ENCODE data around the gene AMOTL2.

The AMOTL2 gene

DNA sequence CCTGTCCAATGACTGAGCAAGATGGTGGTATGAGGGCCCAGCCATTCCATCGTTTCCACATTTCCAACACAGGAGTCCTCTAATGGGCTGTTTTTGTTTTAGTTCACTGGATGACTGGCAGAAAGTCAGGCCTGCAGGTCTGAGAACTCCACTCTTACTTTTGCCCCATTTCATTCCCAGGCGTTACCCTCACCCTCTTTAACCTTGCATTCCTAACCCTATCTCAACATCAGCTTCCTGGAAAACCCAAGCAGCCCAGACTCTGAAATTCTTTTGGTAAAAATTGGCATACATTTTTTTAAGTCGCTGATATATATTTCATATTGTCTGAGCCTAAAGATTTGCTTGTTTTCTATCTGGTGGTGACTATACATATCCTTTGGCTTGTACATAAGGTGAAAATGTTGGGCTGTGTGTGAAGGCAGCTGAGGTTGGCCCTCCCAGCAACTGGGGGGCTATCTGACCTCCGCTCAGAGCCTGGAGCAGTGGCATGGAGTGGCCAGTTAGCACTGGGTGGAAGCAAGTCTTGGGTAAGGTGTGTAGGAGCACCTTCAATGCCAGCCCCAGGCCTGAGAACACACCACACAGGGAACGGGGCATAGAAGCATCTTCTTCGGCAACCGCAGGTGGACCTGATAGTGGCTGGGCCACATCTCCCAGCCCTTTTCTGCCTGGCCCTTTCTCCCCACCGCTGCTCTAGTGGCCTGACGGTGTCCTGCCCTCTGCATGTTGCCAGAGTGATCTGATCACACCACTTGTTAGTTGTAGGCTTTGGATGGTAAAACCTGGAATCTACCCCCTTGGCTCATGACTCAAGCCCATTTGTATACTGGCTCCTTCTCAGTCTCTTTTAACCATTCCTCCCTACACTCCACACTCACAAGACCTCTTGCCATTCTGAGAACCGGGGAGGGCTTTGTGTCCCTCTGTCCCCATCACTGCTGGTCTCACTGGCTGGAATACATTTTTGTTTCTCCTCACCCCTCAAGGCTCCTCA lies 50.0 kb downstream of the AMOTL2 start:
- H3K4me3 ChIP-seq (ENCODE audit: low read depth, low read length), result no peak overlapping the region
- TF ChIP-seq, protein P1, sequence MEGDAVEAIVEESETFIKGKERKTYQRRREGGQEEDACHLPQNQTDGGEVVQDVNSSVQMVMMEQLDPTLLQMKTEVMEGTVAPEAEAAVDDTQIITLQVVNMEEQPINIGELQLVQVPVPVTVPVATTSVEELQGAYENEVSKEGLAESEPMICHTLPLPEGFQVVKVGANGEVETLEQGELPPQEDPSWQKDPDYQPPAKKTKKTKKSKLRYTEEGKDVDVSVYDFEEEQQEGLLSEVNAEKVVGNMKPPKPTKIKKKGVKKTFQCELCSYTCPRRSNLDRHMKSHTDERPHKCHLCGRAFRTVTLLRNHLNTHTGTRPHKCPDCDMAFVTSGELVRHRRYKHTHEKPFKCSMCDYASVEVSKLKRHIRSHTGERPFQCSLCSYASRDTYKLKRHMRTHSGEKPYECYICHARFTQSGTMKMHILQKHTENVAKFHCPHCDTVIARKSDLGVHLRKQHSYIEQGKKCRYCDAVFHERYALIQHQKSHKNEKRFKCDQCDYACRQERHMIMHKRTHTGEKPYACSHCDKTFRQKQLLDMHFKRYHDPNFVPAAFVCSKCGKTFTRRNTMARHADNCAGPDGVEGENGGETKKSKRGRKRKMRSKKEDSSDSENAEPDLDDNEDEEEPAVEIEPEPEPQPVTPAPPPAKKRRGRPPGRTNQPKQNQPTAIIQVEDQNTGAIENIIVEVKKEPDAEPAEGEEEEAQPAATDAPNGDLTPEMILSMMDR (IDR thresholded peaks at IDR 0.05; ENCODE audit: borderline replicate concordance, insufficient read depth, low read depth, low read length), result no peak

DNA sequence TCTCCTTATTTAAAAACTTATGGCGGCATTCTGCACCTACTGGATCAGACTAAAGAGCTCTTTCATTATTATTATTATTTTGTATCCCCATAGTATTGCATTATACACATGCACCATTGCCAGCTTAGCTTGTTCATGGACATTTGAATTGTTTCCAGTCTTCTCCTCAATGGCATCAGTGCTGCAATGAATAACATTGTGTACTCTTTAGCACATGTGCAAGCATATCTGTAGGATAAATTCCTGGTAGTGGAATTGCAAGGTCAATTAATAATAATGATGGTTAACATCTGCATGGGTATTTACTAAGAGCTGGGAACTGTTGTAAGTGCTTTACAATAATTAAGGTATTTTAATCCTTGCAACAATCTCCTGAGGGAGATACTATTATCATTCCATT lies 52.0 kb downstream of the AMOTL2 start:
- no peak overlapping the region for H3K4me3 ChIP-seq (ENCODE audit: low read depth, low read length)
- TF ChIP-seq, protein P1 (IDR thresholded peaks at IDR 0.05; ENCODE audit: borderline replicate concordance, insufficient read depth, low read depth, low read length), result no peak

DNA sequence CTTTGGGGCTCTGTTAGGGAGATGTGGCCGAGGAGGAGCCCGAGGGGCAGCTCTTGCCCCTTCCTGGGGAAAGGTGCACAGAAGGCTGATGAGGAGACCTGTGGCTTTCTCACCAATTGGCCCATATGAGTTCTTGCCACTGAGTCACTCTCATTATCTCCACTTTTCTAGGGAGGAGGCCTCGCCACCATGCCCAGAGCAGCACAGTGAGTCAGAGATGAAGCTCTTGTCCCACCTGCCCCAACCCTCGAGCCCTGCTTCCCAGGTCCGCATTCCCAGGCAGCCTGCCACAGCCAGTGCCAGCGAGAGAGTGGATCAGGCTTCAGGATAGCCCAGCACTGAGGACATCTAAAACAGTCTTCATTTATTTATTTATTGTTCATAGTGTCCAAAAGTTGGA lies 53.5 kb downstream of the AMOTL2 start:
- H3K4me3 ChIP-seq (ENCODE audit: low read depth, low read length), result no peak overlapping the region
- TF ChIP-seq, protein P1 (IDR thresholded peaks at IDR 0.05; ENCODE audit: borderline replicate concordance, insufficient read depth, low read depth, low read length), result no peak

DNA sequence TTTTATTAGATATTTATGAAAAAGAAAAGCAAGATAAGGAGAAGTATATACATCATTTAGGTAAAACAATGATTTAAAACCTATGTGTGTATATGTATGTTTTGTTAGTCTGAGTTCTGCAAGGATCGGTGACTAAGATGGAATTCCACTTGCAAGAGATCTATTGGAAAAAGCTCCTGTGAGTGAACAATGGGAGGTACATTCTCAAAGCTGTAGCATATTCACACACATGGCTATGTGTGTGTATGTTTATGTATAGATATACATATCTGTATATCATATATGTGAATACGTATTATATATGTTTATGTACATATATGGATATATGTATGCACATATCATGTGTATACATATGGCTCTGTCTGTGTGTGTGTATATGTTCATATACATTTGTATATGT lies 54.3 kb downstream of the AMOTL2 start:
- H3K4me3 ChIP-seq (ENCODE audit: low read depth, low read length), result no peak overlapping the region

DNA sequence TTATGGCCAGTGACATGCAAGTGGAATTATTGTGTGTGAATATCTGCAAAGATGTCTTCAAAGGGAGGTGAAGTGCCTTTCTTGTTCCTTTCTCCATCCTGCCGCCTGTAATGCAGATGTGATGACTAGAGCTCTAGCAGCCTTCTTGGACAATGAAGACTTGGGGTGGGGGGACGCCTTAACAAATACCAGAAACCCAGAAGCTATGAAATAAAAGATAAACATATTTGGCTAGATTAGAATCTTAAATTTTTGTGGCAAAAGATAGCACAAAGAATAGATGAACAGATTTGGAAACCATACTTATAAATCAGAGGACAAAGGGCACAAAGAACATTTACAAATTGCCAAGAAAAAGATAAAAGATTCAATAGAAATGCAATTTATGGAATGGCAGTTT lies 56.1 kb downstream of the AMOTL2 start:
- H3K4me3 ChIP-seq (ENCODE audit: low read depth, low read length), result no peak overlapping the region
- TF ChIP-seq, protein P1 (IDR thresholded peaks at IDR 0.05; ENCODE audit: borderline replicate concordance, insufficient read depth, low read depth, low read length), result no peak

More for the DNA sequence above, 54.3 kb downstream of the AMOTL2 start:
- TF ChIP-seq, protein P1 (IDR thresholded peaks at IDR 0.05; ENCODE audit: borderline replicate concordance, insufficient read depth, low read depth, low read length), result no peak

DNA sequence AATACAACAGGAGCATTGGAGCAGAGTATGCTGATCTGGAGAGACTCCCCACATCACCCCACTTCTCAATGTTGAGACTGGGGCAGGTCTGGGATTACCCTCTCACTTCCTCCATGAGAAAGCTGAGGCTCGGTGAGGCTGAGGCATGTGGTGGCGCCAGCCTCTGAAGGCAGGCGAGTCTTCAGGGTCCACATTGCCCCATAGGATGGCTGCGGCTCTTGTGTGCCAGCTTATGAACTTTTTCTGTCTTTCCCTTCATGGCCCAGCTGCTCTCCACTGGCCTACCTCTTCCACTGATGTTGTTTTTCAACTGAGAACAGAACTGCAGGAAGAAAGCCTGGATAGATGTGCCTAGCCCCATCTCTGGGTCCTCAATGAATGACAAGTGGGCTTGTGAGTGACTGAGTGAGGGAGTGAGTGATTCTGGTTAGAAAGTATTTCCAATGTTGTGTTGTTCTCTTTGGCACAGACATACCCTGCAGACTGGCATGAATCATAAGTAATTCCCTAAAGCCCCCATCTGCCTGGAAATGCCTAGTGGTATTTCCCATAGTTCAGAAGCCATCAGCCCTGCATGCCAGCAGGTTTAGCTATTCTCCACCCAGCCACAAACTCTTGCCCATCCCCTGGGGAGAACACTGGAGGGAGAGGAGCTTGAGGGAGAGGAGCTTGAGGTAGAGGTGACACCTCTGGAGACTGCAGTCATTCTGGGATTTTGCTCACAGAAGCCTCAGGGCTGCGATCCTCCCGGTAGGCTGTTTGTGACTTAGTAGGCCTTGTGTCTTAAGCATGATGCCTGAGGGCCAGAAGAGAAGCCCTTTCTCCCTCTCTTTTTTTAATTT lies 56.9 kb downstream of the AMOTL2 start:
- TF ChIP-seq, protein P1 (IDR thresholded peaks at IDR 0.05; ENCODE audit: borderline replicate concordance, insufficient read depth, low read depth, low read length), result no peak
- no peak overlapping the region for H3K4me3 ChIP-seq (ENCODE audit: low read depth, low read length)
